Lung microvascular endothelial cell (primary cell): ENCODE measurements around the gene PAK6. TPM values are rescaled to one million over a fixed set of nuclear protein-coding genes. Genes with fewer than 3 reads are reported as not detected.

Source experiments
- DNase-seq, 2 donors: peaks; one replicate each; pipeline versions ENCODE4 v3.0.0 to v3.0.0-alpha.2; 2010; ENCODE audit warnings: low read depth in 2 of 2
- total RNA-seq: library from RNA; depleted of rRNA; stranded (reverse); fragments of >200 nt; gene quantifications from 2 replicates; pipeline ENCODE4 v1.2.1, GENCODE V29; 2014

Gene PAK6
- total RNA-seq, 1 donor from 2014 or later: not detected

- no peak for DNase-seq
Measured at GRCh38 chr15:40275954-40276353, 37.1 kb downstream of the PAK6 start.

- DNase-seq: no peak
Measured at GRCh38 chr15:40276927-40277326, 38.1 kb downstream of the PAK6 start.

- DNase-seq: no peak
Measured at GRCh38 chr15:40277471-40277870, 38.6 kb downstream of the PAK6 start.

GRCh38 chr15:40278026-40278425 lies 39.2 kb downstream of the PAK6 start:
- no peak for DNase-seq

- peak; percentile 57 to 68 for DNase-seq
Measured at GRCh38 chr15:40279437-40280141, 40.7 kb downstream of the PAK6 start.

GRCh38 chr15:40280260-40281056 lies 41.6 kb downstream of the PAK6 start:
- DNase-seq: no peak

- DNase-seq: no peak
Measured at GRCh38 chr15:40281057-40281800, 42.4 kb downstream of the PAK6 start.

- no peak for DNase-seq
Measured at GRCh38 chr15:40281801-40282146, 42.9 kb downstream of the PAK6 start.

- DNase-seq: peak; percentile 28 to 37
Measured at GRCh38 chr15:40282147-40282868, 43.4 kb downstream of the PAK6 start.

- no peak for DNase-seq
Measured at GRCh38 chr15:40282869-40283614, 44.2 kb downstream of the PAK6 start, which contains the start of gene ANKRD63. TSS of gene ANKRD63 (minus strand) at chr15:40283064. CDS start at chr15:40282586, 478 bp downstream.

- DNase-seq: no peak
Measured at GRCh38 chr15:40283615-40284300, 44.9 kb downstream of the PAK6 start.

GRCh38 chr15:40285151-40285550 lies 46.3 kb downstream of the PAK6 start:
- no peak for DNase-seq

- no peak for DNase-seq
Measured at GRCh38 chr15:40285554-40286011, 46.7 kb downstream of the PAK6 start.

GRCh38 chr15:40286061-40286532 lies 47.2 kb downstream of the PAK6 start:
- no peak for DNase-seq

- DNase-seq: no peak
Measured at GRCh38 chr15:40286794-40287193, 47.9 kb downstream of the PAK6 start.

GRCh38 chr15:40287505-40287904 lies 48.6 kb downstream of the PAK6 start:
- no peak for DNase-seq

GRCh38 chr15:40287968-40288367 lies 49.1 kb downstream of the PAK6 start:
- DNase-seq: no peak

GRCh38 chr15:40289140-40289775 lies 50.4 kb downstream of the PAK6 start:
- DNase-seq: no peak

GRCh38 chr15:40290545-40290917 lies 51.7 kb downstream of the PAK6 start:
- DNase-seq: no peak
